ENCODE measurements around the gene ALMS1.

DNA sequence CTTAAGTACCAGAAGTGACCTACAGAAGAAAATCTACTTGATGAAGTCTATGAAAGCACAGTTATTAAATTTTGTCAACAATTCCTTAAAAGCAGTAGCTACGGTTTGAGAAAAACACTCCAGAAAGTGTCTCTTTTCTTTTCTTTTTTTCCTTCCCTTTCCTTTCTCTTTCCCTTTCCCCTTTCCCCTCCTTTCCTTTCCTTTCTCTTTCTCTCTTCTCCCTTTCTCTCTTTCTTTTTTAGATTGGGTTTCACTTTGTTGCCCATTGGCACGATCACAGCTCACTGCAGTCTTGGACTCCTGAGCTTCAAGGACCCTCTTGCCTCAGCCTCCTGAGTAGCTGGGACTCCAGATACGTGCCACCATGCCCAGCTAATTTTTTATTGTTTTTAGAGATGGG is 2.6 kb upstream of the ALMS1 start:
- TF ChIP-seq, protein P1, sequence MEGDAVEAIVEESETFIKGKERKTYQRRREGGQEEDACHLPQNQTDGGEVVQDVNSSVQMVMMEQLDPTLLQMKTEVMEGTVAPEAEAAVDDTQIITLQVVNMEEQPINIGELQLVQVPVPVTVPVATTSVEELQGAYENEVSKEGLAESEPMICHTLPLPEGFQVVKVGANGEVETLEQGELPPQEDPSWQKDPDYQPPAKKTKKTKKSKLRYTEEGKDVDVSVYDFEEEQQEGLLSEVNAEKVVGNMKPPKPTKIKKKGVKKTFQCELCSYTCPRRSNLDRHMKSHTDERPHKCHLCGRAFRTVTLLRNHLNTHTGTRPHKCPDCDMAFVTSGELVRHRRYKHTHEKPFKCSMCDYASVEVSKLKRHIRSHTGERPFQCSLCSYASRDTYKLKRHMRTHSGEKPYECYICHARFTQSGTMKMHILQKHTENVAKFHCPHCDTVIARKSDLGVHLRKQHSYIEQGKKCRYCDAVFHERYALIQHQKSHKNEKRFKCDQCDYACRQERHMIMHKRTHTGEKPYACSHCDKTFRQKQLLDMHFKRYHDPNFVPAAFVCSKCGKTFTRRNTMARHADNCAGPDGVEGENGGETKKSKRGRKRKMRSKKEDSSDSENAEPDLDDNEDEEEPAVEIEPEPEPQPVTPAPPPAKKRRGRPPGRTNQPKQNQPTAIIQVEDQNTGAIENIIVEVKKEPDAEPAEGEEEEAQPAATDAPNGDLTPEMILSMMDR (IDR thresholded peaks at IDR 0.05; ENCODE audit: borderline replicate concordance, extremely low read depth, low read length, poor library complexity, severe bottlenecking): no peak
- no peak for TF ChIP-seq EZH2 (IDR thresholded peaks at IDR 0.05; ENCODE audit: borderline replicate concordance, low read depth, low read length, severe bottlenecking)
